Epithelial cell of esophagus (primary cell): ENCODE results near the gene SYT5.

Experiments
- DNase-seq: peaks from one replicate; pipeline ENCODE4 v3.0.0; 2010; ENCODE audit warnings: low read depth
- H3K4me3 ChIP-seq: 2 replicates; pipeline ENCODE4 v1.5.1; 2011; ENCODE audit warnings: mild to moderate bottlenecking, low read length, control low read depth
- CTCF ChIP-seq: IDR thresholded peaks from 2 replicates; pipeline ENCODE4 v1.5.1; 2011; ENCODE audit warnings: low read depth, mild to moderate bottlenecking, low read length, control low read depth, inconsistent platforms; ENCODE audit not compliant: insufficient read depth; ENCODE audit errors: missing control alignments

The SYT5 gene

DNA sequence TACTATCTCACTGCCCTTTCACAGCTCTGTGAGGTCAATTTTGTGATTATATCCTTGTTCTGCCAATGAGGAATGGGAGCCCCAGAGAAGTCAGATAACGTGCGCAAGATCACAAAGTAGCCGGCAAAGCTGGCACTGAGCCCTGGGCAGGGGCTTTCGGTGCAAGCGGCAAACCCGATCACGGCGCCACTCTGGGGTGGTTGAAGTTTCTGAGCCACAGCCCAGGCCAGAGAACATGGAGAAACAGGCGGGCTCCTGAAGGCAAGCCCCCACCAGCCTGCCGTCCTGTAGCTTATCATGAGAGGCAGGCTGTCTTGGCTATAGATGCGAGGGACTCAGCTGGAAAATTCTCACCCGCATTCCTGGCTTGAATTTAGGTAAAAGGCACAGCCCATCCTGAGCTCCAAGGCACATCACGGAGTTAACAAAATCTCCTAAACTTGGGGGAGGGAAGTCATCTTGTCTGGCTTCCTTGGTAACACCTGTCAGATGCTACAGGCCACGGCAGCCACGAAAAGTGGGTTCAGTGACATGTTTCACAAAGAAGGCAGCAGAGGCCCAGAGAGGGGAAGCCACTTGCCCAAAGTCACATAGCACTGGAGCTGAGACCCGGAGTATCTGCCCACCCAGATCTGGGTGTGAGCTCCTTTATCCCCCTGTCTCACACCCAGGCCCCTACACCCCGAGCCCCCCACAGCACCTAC is 43.5 kb downstream of the SYT5 start:
- DNase-seq: no peak
- no peak overlapping the region for H3K4me3 ChIP-seq
- no peak for TF ChIP-seq CTCF

GRCh38 chr19:55134736-55135135 is 45.4 kb downstream of the SYT5 start:
- DNase-seq: no peak
- TF ChIP-seq CTCF: no peak
- no peak overlapping the region for H3K4me3 ChIP-seq

GRCh38 chr19:55133639-55134444 is 46.2 kb downstream of the SYT5 start:
- no peak for TF ChIP-seq CTCF
- H3K4me3 ChIP-seq: no peak overlapping the region
- DNase-seq: peak; percentile 36

DNA sequence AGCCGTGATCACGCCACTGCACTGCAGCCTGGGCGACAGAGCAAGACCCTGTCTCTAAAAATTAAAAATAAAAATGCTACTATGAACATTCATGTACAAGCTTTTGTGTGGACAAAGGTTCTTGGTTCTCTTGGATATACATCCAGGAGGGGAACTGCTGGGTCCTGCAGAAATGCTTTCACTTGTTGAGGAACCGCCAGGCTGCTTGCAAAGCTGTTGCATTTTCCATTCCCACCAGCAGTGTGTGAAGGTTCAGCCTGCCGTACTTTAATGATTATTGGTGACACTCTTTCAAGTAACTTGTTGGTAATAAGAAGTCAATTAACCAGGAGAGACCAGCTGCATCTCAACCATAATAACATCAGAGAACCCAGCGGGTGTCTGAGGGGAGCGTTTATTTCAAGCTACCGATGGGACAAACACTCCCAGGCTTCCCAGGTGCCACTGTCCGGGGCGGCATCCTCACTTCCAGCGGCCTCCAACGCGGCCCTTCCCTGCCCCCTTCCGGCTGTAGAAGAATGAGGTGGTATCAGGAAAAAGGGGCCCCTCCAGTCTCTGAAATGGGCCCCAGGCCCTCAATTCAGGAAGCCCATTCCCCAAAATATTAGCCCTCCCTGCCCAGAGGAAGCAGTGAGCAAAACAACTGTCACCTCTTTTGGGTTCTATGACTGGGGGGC is 47.5 kb downstream of the SYT5 start:
- H3K4me3 ChIP-seq: no peak overlapping the region
- no peak for DNase-seq
- TF ChIP-seq CTCF: no peak

DNA sequence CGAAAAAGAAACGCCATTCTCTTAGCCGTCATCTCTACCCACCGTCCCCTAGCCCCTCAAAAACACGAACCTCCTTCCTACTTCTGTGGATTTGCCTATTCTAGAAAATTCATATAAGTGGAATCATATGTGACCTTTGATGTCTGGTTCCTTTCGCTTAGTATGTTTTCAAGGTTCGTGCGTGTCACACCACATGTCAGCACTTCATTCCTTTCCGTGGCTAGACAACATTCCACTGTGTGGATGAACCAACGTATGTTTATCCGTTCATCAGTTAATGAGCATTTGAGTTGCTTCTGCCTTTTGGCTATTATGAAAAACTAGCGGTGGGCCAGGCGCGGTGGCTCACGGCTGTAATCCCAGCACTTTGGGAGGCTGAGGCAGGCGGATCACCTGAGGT is 48.7 kb downstream of the SYT5 start:
- H3K4me3 ChIP-seq: no peak overlapping the region
- no peak for DNase-seq
- TF ChIP-seq CTCF: no peak
